HG02678 (cell line): ENCODE data around the gene SCRN2.

Source experiments
- ATAC-seq: cut with Tn5 transposase; IDR thresholded peaks from one replicate; pipeline ENCODE4 v1.9.1; 2021; ENCODE audit warnings: mild to moderate bottlenecking, moderate library complexity; ENCODE audit not compliant: unreplicated experiment

SCRN2 gene

DNA sequence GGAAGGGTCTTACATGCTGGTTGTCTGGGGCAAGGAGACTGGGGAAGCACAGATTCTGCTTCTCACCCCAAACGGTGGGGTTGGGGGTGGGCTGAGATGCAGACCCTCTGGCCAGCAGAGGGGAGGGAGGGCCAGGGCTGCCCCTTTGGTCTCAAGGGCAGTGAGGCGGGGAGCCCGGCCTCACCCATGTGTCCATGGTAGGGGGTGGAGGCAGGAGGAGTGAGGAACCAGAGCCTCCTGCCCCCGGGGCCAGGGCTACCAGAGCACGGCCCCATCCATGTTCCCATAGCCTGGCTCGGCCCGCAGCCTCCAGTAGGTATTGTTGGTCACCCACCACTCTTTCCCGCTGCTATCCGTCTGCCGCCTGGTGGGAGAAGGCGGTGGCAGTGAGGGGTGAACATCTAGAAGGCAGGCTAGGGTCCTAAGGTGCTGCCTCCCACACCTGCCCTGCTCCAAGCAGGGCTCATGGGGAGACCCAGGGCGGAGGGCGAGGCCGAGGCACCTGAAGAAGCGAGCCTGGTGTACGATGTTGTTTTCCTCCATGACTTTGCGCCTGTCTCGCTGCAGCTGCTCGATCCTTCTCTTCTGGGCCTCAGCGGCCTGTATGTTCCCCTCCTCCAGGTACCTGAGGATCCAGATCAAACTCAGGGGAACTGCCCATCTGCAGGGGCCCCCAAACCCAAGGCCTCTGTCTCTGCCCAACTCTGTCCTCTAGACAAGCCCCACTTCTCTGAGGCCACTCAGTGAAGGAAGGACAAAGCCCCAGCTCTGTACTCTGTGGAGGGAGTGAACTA lies 32.8 kb downstream of the SCRN2 start:
- no peak for ATAC-seq

- ATAC-seq = no peak
Observed at GRCh38 chr17:47807421-47807820, 33.7 kb downstream of the SCRN2 start.

GRCh38 chr17:47806913-47807255 lies 34.2 kb downstream of the SCRN2 start:
- no peak for ATAC-seq

DNA sequence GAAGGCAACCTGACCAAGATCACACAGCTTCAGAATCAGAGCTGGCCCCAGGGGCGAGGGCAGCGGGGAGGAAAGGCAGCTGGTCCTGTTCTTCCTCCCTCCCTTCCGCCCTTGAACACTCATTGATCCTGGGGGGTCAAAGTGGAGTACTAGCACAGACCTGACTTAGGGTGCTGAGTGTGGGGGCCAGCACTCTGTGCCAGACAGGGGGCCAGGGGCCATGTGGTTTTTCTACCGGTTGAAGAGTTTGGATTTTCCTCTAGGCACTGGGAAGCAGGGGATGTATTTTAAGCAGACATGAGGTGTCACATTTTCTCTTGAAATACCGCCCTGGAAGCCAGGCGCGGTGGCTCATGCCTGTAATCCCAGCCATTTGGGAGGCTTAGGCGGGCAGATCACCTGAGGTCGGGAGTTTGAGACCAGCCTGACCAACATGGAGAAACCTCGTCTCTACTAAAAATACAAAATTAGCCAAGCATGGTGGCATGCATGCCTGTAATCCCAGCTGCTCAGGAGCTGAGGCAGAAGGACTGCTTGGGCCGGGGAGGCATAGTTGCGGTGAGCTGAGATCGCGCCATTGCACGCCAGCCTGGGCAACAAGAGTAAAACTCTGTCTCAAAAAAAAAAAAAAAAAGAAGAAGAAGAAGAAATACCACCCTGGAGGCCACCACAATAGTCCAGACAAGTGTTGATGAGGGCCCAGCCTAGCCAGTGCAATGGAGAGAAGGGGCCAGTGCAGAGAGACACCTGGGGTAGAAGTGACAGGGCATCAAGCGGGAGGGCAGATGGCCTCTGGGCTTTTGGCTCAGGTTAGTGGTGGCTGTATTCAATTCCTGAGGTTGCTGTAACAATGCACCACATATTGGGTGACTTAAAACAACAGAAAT lies 34.8 kb downstream of the SCRN2 start:
- ATAC-seq = no peak

GRCh38 chr17:47804461-47804860 lies 36.6 kb downstream of the SCRN2 start:
- ATAC-seq = no peak

DNA sequence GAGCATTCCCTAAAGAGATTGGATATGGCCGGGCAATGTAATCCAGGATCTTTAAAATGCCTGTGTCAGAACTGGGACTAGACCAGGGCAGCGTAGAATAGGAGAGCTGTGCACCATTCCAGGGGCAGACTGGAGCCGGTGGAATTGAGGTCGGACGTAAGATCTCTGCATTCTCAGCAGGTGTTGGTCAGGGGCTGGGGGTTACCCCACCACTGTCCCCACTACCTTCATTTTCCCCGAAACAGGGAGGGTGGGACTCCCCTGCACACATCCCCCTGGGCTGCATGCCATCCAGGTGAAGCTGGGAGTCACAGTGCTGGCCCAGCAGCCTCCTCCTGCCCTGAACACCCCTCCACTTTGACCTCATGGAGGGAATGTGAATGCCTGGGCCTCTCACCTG lies 37.3 kb downstream of the SCRN2 start:
- no peak for ATAC-seq

DNA sequence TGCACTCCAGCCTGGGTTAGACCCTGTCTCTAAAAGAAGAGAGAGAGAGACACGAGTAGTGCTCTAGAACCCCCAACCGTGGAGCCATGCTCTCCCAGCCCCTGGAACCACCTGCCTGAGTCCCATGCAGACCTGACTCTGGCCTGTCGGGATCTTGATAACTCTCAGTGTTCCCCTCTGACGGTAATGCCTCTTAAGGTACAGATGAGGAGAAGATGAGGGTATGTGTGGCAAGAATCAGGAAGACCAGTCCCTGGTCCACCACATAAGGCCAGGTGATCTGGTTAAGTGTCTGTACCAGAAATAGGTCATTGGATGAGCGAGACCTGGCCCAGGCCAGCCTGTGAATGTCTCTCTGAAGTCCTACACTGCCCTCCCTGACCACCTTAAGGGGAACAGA lies 37.9 kb downstream of the SCRN2 start:
- no peak for ATAC-seq

- ATAC-seq = peak; percentile 62
Observed at GRCh38 chr17:47802341-47803022, 38.6 kb downstream of the SCRN2 start.

DNA sequence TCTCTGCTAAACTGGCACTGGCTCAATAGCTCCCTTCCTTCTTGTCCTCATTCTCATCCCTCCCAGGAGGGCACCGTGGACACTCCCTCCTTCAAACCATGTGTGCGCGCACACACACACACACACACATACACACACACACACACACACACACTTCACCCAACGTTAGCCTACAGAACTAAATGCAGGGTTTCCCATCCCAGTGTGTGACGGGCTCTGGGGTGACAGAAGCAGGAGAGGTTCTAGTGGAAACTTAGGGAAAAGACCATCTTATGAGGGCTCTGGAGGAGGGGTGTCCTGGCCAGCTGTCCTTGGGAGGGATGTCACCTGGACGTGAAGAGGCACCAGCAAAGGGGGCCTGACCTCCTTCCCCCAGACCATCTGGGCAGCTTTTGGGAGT lies 39.2 kb downstream of the SCRN2 start:
- no peak for ATAC-seq

GRCh38 chr17:47801176-47801765 lies 39.8 kb downstream of the SCRN2 start:
- no peak for ATAC-seq

DNA sequence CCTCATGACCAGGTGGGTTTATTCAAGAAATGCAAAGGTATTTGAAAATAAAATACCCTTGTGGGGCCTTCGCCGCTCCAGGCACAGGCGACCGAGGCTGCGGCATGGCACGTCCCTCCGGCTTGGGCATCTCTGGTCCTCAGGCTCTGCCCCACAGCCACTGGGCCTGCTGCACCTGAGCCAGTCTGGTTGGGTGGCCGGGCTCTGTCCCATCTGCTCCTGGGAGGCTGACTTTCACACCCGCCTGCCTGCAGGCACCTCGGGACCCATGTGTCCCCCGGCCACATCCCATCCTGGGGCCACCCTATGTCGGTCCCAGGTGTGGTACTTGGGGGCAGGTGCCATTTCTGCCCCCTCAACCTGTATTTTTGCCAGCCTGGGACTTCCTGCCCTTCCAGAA lies 40.4 kb downstream of the SCRN2 start:
- no peak for ATAC-seq

- no peak for ATAC-seq
Observed at GRCh38 chr17:47797797-47798196, 43.3 kb downstream of the SCRN2 start.

DNA sequence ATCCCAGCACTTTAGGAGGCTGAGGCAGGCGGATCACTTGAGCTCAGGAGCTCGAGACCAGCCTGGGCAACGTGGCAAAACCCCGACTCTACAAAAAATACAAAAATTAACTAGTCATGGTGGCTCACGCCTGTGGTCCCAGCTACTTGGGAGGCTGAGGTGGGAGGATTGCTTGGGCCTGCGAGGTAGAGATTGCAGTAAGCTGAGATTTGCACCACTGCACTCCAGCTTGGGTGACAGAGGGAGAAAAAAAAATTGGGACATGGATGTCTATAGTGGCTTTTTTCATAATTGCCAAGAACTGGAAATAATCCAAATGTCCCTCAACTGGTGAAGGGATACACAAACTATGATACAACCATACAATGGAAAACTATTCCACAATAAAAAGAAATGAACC lies 48.1 kb downstream of the SCRN2 start:
- ATAC-seq = no peak

DNA sequence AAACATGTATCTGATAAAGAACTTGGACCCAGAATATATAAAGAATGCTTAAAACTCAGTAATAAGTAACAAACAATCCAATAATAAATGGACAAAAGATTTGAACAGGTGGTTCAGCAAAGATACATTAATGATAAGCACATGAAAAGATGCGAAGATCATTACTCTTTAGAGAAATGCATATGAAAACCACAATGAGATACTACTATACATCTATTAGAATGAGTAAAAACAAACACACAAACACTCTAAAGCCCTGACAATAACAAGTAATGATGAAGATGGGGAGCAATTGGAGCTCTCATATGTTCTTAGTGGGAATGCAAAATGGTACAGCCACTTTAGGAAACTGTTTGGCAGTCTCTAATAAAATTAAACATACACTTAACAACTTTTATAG lies 48.6 kb downstream of the SCRN2 start:
- ATAC-seq = no peak

- ATAC-seq = no peak
Observed at GRCh38 chr17:47791025-47791424, 50.0 kb downstream of the SCRN2 start.

DNA sequence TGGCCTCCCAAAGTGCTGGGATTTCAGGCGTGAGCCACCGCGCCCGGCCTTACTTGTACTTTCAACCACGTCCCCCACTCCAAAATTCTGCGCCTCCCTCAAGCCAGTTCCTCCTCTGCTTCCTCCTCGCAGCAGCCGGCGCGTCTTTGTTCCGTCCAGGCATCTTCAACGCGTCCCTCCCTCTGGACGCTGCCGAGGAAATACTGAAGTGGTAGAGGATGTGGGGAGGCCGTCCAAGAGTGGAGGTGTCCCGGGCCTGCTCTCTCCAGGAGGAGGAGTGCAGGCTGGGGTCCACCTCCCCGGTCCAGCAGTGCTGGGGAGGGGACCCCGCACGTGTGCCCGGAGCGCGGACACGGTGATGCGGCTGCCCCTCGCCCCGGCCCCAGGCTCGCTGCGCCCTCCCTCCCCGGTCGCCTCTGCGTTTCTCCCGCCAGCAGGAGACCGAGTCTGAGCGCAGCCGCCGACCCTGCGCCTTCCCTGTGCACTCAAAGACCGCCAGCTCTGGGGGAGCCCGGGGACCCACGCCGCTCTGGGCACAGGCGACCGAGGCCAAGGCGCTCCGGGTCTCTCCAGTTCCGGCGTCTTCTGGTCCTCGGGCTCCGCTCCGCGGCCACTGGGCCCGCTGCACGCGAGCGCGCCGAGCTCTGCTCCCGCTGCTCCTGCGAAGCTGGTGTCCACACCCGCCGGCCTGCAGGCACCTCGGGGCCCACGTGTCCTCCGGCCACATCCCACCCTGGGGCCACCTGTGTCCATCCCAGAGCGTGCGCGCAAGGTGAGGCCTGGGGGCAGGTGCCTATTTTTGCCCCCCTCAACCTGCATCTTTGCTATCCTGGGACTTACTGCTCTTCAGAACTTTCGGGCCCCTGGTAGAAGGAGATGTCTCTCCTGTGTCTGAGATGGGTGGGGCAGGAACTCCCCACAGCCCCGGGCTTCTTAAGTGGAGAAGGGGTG lies 51.2 kb downstream of the SCRN2 start:
- ATAC-seq = no peak
